ENCODE measurements around the gene PSMB5. TPM values are rescaled to one million over a fixed set of nuclear protein-coding genes. Genes with fewer than 3 reads are reported as not detected.

The PSMB5 gene
- total and polyA plus RNA-seq, 2 of the 13 experiments (the other 11 are each of a cell fraction or from before 2014, with no cell fraction given) = 705 to 871 TPM

- TF ChIP-seq RBFOX2 (IDR thresholded peaks at IDR 0.05; ENCODE audit: low read depth, low read length) (peak; percentile 86), SIN3A (IDR thresholded peaks at IDR 0.05; ENCODE audit: borderline replicate concordance, low read depth, low read length) (no peak), ZNF292 (CRISPR knock-in tag; IDR thresholded peaks at IDR 0.05; ENCODE audit: borderline replicate concordance, low read depth) (peak; percentile 71), JUN (CRISPR knock-in tag; IDR thresholded peaks at IDR 0.05) (no peak), CREBL2 (CRISPR knock-in tag; IDR thresholded peaks at IDR 0.05; ENCODE audit: borderline replicate concordance) (peak; percentile 48; the same call in 1 of the 2 replicates), SUZ12 (IDR thresholded peaks at IDR 0.05; ENCODE audit: low read depth, low read length) (0 out of 2 replicates have a peak, but pooled peaks have one; percentile 9), KDM5B (CRISPR knock-in tag; IDR thresholded peaks at IDR 0.05; ENCODE audit: borderline replicate concordance) (no peak), MAZ (IDR thresholded peaks at IDR 0.05; ENCODE audit: borderline replicate concordance, low read depth, low read length) (peak; percentile 13; the same call in 1 of the 2 replicates), MAZ (CRISPR knock-in tag; IDR thresholded peaks at IDR 0.05; ENCODE audit: low read depth) (peak; percentile 78), EHMT2 (IDR thresholded peaks at IDR 0.05; ENCODE audit: borderline replicate concordance, low read depth, low read length) (no peak), HNRNPK (IDR thresholded peaks at IDR 0.05; ENCODE audit: low read depth, low read length, poor library complexity, severe bottlenecking) (no peak), ZNF326 (CRISPR knock-in tag; IDR thresholded peaks at IDR 0.05; ENCODE audit: borderline replicate concordance) (peak; percentile 94; the same call in 1 of the 2 replicates), ZIK1 (CRISPR knock-in tag; IDR thresholded peaks at IDR 0.05; ENCODE audit: borderline replicate concordance, low read depth) (no peak; the same call in 1 of the 2 replicates), PAF1 (CRISPR knock-in tag; IDR thresholded peaks at IDR 0.05) (0 out of 2 replicates have a peak, but pooled peaks have one; percentile 5), HINFP (CRISPR knock-in tag; IDR thresholded peaks at IDR 0.05; ENCODE audit: low read depth) (peak; percentile 31; the same call in 1 of the 2 replicates), THAP9 (CRISPR knock-in tag; IDR thresholded peaks at IDR 0.05; ENCODE audit: borderline replicate concordance) (peak; percentile 48; the same call in 1 of the 2 replicates)
- TF ChIP-seq, protein P1, sequence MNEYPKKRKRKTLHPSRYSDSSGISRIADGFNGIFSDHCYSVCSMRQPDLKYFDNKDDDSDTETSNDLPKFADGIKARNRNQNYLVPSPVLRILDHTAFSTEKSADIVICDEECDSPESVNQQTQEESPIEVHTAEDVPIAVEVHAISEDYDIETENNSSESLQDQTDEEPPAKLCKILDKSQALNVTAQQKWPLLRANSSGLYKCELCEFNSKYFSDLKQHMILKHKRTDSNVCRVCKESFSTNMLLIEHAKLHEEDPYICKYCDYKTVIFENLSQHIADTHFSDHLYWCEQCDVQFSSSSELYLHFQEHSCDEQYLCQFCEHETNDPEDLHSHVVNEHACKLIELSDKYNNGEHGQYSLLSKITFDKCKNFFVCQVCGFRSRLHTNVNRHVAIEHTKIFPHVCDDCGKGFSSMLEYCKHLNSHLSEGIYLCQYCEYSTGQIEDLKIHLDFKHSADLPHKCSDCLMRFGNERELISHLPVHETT (CRISPR knock-in tag; conservative IDR thresholded peaks at IDR 0.05) = peak; percentile 56
- TF ChIP-seq, protein P2, sequence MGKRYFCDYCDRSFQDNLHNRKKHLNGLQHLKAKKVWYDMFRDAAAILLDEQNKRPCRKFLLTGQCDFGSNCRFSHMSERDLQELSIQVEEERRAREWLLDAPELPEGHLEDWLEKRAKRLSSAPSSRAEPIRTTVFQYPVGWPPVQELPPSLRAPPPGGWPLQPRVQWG (CRISPR knock-in tag; IDR thresholded peaks at IDR 0.05; ENCODE audit: borderline replicate concordance, low read depth) = no peak
Observed at GRCh38 chr14:22978981-22979671, 55.6 kb downstream of the PSMB5 start (continued).
